Measurements from ENCODE around the gene ZNF821. TPM values are rescaled to one million over a fixed set of nuclear protein-coding genes. Genes with fewer than 3 reads are reported as not detected.

The ZNF821 gene, protein sequence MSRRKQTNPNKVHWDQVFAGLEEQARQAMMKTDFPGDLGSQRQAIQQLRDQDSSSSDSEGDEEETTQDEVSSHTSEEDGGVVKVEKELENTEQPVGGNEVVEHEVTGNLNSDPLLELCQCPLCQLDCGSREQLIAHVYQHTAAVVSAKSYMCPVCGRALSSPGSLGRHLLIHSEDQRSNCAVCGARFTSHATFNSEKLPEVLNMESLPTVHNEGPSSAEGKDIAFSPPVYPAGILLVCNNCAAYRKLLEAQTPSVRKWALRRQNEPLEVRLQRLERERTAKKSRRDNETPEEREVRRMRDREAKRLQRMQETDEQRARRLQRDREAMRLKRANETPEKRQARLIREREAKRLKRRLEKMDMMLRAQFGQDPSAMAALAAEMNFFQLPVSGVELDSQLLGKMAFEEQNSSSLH
- total RNA-seq (7.1 TPM), polyA plus RNA-seq (ENCODE audit: insufficient read depth, low read depth, low replicate concordance) (10.0 TPM)
- long read RNA-seq, donor 1, partial matches to known transcripts = 0 of 2 reads
- long read RNA-seq, donor 1, other reads (novel, unspliced or antisense) = 0 of 2 reads
- long read RNA-seq, donor 2, partial matches to known transcripts = 0 of 1 reads
- long read RNA-seq, donor 2, other reads (novel, unspliced or antisense) = 0 of 1 reads
- long read RNA-seq, donor 3, partial matches to known transcripts = 0 of 1 reads
- long read RNA-seq, donor 3, other reads (novel, unspliced or antisense) = 0 of 1 reads
- long read RNA-seq, donor 4, partial matches to known transcripts = 15 of 53 reads
- long read RNA-seq, donor 4, other reads (novel, unspliced or antisense) = 38 of 53 reads
- long read RNA-seq, donor 5 = 0 reads
- long read RNA-seq, donor 6, partial matches to known transcripts = 0 of 1 reads
- long read RNA-seq, donor 6, other reads (novel, unspliced or antisense) = 0 of 1 reads
- long read RNA-seq, donor 7, partial matches to known transcripts = 1 of 15 reads
- long read RNA-seq, donor 7, other reads (novel, unspliced or antisense) = 7 of 15 reads
- long read RNA-seq, donor 8, partial matches to known transcripts = 0 of 2 reads
- long read RNA-seq, donor 8, other reads (novel, unspliced or antisense) = 0 of 2 reads
- long read RNA-seq, donor 9 = 0 reads
- long read RNA-seq, donor 10 = 0 reads

GRCh38 chr16:71883849-71884638 is at the start of gene ZNF821:
Gene ZNF821 (minus strand): TSS chr16:71884182. CDS start chr16:71879946, 4,236 bp downstream.
- H3K27ac ChIP-seq (ENCODE audit: low read depth in 2 of 2, low read length in 2 of 2) = peak within 1 kb of the TSS; percentile 88 to 89
- FAIRE-seq (no peak), DNase-seq (peak; percentile 89 to 98 (median 94))
- TF ChIP-seq, protein P1, sequence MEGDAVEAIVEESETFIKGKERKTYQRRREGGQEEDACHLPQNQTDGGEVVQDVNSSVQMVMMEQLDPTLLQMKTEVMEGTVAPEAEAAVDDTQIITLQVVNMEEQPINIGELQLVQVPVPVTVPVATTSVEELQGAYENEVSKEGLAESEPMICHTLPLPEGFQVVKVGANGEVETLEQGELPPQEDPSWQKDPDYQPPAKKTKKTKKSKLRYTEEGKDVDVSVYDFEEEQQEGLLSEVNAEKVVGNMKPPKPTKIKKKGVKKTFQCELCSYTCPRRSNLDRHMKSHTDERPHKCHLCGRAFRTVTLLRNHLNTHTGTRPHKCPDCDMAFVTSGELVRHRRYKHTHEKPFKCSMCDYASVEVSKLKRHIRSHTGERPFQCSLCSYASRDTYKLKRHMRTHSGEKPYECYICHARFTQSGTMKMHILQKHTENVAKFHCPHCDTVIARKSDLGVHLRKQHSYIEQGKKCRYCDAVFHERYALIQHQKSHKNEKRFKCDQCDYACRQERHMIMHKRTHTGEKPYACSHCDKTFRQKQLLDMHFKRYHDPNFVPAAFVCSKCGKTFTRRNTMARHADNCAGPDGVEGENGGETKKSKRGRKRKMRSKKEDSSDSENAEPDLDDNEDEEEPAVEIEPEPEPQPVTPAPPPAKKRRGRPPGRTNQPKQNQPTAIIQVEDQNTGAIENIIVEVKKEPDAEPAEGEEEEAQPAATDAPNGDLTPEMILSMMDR (IDR thresholded peaks at IDR 0.05; ENCODE audit: borderline replicate concordance, extremely low read depth, insufficient read depth) = no peak
- peak within 1 kb of the TSS; percentile 80 to 86 (median 86) for H3K4me3 ChIP-seq (ENCODE audit: low read length in 3 of 3)
- no peaks in the 10 kb centered on the region for H3K27me3 ChIP-seq (ENCODE audit: control insufficient read depth, insufficient read depth, low read length)
- peaks cover 0 to 13% (median 0%) of the 10 kb centered on the region in 3 donors for H3K4me1 ChIP-seq (ENCODE audit: control insufficient read depth in 2 of 3, insufficient read depth in 2 of 3, low read depth in 1 of 3, low read length in 3 of 3)
- no peaks in the 10 kb centered on the region for H3K9me3 ChIP-seq (ENCODE audit: control insufficient read depth in 2 of 3, insufficient read depth in 1 of 3, low read length in 3 of 3)
- H3K36me3 ChIP-seq (ENCODE audit: control insufficient read depth in 2 of 3, insufficient read depth in 3 of 3, low read length in 3 of 3) = peaks cover under 1 to 13% (median 10%) of the 10 kb centered on the region in 3 donors
- peak within 1 kb of the TSS; percentile 73 to 87 (median 75) for H3K9ac ChIP-seq (ENCODE audit: low read length in 3 of 3)
- intact Hi-C loops (cut with DNase I) = no loop called here

GRCh38 chr16:71933017-71933416 is 49.0 kb upstream of the ZNF821 start:
- no peaks in the 10 kb centered on the region for H3K27me3 ChIP-seq (ENCODE audit: control insufficient read depth, insufficient read depth, low read length)
- no peak overlapping the region for H3K27ac ChIP-seq (ENCODE audit: low read depth in 2 of 2, low read length in 2 of 2)
- H3K36me3 ChIP-seq (ENCODE audit: control insufficient read depth in 2 of 3, insufficient read depth in 3 of 3, low read length in 3 of 3) = peaks cover 2 to 15% (median 13%) of the 10 kb centered on the region in 3 donors
- H3K4me3 ChIP-seq (ENCODE audit: low read length in 3 of 3) = no peak overlapping the region
- no peak for FAIRE-seq
- peaks cover 0 to 4% (median 2%) of the 10 kb centered on the region in 3 donors for H3K4me1 ChIP-seq (ENCODE audit: control insufficient read depth in 2 of 3, insufficient read depth in 2 of 3, low read depth in 1 of 3, low read length in 3 of 3)
- TF ChIP-seq, protein P1 (IDR thresholded peaks at IDR 0.05; ENCODE audit: borderline replicate concordance, extremely low read depth, insufficient read depth) = no peak
- DNase-seq = no peak
- no peak overlapping the region for H3K9ac ChIP-seq (ENCODE audit: low read length in 3 of 3)
- intact Hi-C loops (cut with DNase I) = no loop called here
- no peaks in the 10 kb centered on the region for H3K9me3 ChIP-seq (ENCODE audit: control insufficient read depth in 2 of 3, insufficient read depth in 1 of 3, low read length in 3 of 3)

DNA sequence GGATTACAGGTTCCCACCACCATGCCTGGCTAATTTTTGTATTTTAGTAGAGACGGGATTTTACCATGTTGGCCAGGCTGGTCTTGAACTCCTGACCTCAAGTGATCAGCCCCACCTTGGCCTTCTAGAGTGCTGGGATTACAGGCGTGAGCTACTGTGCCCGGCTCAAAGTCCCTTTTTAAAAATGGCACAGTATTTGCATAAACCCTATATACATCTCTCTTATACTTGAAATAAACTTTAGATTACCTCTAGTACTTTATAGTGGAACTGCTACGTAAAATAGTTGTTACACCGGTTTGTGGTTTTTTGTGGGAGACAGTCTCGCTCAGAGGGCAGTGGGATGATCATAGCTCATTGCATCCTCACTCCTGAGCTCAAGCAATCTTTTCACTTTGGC is 47.6 kb upstream of the ZNF821 start:
- intact Hi-C loops (cut with DNase I) = no loop called here
- Histone ChIP-seq H3K9me3 (ENCODE audit: control insufficient read depth in 2 of 3, insufficient read depth in 1 of 3, low read length in 3 of 3) (no peaks in the 10 kb centered on the region), H3K4me3 (ENCODE audit: low read length in 3 of 3) (no peak overlapping the region), H3K27ac (ENCODE audit: low read depth in 2 of 2, low read length in 2 of 2) (no peak overlapping the region), H3K4me1 (ENCODE audit: control insufficient read depth in 2 of 3, insufficient read depth in 2 of 3, low read depth in 1 of 3, low read length in 3 of 3) (peaks cover 0 to 7% (median 4%) of the 10 kb centered on the region in 3 donors), H3K9ac (ENCODE audit: low read length in 3 of 3) (no peak overlapping the region), H3K36me3 (ENCODE audit: control insufficient read depth in 2 of 3, insufficient read depth in 3 of 3, low read length in 3 of 3) (peaks cover 4 to 21% (median 18%) of the 10 kb centered on the region in 3 donors), H3K27me3 (ENCODE audit: control insufficient read depth, insufficient read depth, low read length) (no peaks in the 10 kb centered on the region)
- DNase-seq = no peak
- FAIRE-seq = no peak
- TF ChIP-seq, protein P1 (IDR thresholded peaks at IDR 0.05; ENCODE audit: borderline replicate concordance, extremely low read depth, insufficient read depth) = no peak

All from kidney (tissue), 22 donors.